GM18499 (cell line): Measurements from ENCODE around the gene ITGB1.
"Not testable (repeated sequence)": the region's sequence is repeated elsewhere in the genome, so short reads cannot be mapped to it uniquely, and the experiment has no call there.

Source experiments
- ATAC-seq: cut with Tn5 transposase; IDR thresholded peaks from one replicate; pipeline ENCODE4 v1.9.1; 2021; ENCODE audit warnings: moderate number of reproducible peaks; ENCODE audit not compliant: insufficient read depth, unreplicated experiment

ITGB1 gene

DNA sequence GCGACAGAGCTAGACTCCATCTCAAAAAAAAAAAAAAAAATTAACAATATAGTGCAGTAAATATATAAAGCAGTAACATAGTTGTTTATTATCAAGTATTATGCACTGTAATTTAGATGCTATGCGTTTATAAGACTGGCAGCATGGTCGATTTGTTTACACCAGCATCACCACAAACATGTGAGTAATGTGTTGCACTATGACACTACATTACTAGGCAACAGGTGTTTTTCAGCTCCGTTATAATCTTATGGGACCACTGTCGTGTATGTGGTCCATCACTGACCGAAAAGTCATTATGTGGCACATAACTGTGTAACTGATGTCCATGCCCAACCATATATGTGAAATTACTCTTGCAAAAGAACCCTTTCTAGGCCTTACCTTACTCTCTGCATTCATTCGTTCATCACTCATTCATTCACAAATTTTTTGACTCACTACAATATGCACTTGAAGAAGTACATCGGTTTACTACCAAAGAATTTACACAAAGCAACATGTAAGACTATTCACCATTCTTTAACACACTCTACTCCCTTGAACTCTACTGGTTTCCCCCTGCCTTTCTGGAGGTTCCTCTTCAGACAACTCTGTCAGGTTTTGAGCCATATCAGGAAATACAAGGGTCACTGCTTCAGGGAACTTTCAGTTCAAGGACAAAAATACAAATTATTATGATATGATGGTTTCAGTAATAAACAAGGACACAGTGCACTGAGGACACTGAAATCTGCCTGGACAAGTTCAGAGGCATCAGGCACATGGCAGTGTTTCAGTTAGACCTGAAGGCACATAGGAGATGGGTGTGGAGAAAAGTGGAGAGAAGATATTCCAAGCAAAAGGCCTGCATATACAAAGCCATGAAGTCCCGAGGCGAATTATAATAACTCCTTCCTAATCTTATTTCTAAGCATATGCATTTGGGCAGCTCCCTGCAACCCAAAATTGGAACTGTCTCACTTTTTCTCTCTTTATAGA lies 17.4 kb downstream of the ITGB1 start:
- ATAC-seq, result no peak

DNA sequence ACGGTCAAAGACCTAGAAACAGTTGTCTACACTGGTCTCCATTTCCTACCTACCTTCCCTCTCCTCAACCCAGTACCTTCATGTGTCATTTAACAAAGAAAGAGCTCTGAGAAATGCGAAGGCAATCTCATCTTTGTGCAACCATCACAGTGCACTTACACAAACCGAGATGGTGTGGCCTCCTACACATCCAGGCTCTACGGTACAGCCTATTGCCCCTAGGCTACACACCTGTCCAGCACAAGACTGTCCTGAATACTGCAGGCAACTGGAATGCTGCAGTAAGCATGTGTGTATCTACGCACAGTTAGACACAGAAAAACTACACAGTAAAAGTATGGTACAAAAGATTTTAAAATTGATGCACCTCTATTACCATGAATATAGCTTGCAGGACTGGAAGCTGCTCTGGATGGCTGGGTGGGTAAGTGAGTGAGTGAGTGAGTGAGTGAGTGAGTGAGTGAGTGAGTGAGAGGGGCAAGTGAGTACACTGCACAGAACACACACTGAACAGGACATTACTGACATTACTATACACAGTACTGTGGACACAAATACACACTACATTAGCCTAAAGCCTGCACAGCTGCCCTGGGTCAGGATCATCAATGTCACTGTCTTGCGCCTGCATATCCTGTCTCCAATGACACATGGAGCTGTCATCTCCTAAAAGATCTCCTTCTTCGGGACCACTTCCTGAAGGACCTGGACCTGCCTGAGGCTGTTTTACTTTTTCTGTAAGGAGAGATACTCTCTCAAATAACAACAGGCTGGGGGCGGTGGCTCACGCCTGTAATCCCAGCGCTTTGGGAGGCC lies 18.5 kb downstream of the ITGB1 start:
- no peak for ATAC-seq

- no peak for ATAC-seq
Measured at GRCh38 chr10:32938554-32939061, 19.4 kb downstream of the ITGB1 start.

GRCh38 chr10:32937911-32938424 lies 20.1 kb downstream of the ITGB1 start:
- no peak for ATAC-seq

DNA sequence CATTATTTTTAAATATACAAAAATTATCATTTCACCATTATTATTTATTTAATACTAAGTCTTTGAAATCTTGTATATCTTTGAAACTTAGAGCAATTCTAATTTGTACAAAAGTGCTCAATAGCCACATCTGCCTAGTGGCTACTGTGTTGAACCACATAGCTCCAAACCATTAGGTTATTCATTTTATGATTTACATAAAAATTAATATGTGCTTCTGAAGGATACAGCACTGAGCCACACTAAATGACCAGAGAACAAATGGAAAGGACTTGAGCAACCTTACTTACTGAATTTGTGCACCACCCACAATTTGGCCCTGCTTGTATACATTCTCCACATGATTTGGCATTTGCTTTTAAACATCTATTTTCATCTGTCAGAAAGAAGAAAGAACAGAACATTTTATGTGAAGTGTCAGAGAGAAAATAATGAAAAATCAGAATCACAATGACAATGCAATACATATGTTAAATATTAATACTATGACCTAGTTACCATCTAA lies 25.8 kb downstream of the ITGB1 start:
- no peak for ATAC-seq

DNA sequence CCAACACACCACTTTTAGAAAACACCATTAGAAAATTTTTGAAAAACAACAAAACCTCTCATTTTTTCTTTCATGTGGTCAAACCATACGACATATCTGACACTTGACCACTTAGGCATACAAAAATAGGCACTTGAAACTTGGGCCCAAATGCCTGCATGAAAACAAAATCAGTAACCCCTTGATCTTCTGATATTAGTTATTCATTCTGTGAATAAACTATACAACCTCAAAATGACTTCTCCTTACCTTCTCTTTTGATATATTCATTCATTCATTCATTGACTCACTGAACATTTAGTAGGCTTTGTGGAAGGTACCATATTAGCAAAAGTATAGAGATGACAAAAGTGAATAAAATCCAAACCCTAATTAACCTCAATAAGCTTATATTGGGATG lies 26.4 kb downstream of the ITGB1 start:
- ATAC-seq, result no peak

- no peak for ATAC-seq
Measured at GRCh38 chr10:32930036-32930435, 28.0 kb downstream of the ITGB1 start.

DNA sequence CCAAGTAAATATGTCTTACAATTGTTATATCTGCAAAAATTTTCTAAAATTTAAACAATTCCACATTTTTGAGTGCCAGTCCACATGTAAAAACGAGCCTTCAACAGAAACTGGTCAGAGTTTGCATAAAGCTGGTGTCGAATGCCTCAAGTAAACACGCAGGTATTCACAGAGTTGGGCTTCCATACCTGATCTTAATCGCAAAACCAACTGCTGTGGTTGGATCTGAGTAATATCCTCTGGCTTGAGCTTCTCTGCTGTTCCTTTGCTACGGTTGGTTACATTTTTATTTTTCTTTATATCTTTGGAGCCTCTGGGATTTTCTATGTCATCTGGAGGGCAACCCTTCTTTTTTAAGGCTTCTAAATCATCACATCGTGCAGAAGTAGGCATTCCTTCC lies 28.4 kb downstream of the ITGB1 start:
- ATAC-seq, result no peak

- ATAC-seq, result no peak
Measured at GRCh38 chr10:32927750-32928149, 30.3 kb downstream of the ITGB1 start.

GRCh38 chr10:32923849-32924248 lies 34.2 kb downstream of the ITGB1 start:
- no peak for ATAC-seq

GRCh38 chr10:32923134-32923533 lies 34.9 kb downstream of the ITGB1 start:
- no peak for ATAC-seq

DNA sequence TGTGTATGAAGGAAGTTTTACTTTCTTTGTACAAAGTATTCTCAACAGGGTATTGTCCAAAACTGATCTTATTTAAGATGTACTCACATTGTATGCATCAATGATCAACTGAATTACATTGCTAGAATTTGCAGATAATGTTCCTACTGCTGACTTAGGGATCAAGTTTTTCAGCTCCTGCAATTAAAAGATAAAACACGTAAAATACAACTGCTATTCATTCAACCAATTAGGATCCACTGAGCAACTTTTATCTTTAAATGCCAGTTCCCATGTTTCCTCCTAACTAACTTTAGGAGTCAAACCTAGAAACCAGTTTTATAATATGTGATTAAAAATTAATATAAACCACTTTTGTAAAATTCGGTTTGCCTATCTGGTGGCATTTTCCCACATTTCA lies 35.9 kb downstream of the ITGB1 start:
- no peak for ATAC-seq

DNA sequence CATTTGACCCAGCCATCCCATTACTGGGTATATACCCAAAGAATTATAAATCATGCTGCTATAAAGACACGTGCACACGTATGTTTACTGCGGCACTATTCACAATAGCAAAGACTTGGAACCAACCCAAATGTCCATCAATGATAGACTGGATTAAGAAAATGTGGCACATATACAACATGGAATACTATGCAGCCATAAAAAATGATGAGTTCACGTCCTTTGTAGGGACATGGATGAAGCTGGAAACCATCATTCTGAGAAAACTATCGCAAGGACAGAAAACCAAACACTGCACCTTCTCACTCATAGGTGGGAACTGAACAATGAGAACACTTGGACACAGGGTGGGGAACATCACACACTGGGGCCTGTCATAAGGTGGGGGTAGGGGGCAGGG lies 40.2 kb downstream of the ITGB1 start:
- not testable (repeated sequence) for ATAC-seq

- ATAC-seq, result no peak
Measured at GRCh38 chr10:32911285-32912016, 46.6 kb downstream of the ITGB1 start.

- not testable (repeated sequence) for ATAC-seq
Measured at GRCh38 chr10:32909970-32910369, 48.1 kb downstream of the ITGB1 start.

DNA sequence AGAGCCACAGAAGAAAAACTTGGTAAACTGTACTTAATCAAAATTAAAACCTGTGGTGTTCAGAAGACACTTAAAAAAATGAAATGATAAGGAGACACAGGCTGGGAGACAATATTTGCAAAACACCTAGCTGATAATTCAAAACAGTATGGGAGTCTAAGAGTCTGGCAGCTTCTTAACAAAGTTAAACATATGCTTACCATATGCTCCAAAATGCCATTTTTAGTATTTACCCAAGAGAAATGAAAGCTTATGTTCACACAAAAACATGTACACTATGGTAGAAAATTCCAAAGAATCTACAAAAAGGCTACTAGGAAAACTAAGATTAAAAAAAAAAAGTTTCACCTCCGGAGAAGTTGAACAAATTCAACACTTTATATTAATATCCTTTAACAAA lies 48.6 kb downstream of the ITGB1 start:
- no peak for ATAC-seq

- ATAC-seq, result no peak
Measured at GRCh38 chr10:32906595-32906994, 51.4 kb downstream of the ITGB1 start.

DNA sequence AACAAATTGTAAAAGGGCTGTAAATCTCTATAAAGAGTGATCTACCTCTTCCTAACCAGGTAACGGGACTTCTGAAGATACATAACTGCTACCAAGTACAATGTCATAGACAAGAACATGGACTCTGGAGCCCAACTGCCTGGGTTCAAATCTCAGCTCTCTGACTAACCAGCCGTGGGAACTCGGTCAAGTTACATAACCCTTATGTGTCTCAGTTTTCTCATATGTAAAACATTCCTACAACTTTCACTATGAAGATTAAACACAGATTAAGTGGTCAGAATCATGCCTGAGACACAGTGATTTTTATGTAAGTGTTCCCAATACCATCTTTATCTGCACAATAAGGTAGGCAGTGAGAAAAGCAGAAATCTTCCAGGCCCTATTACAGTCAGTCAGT lies 52.6 kb downstream of the ITGB1 start:
- ATAC-seq, result no peak

- no peak for ATAC-seq
Measured at GRCh38 chr10:32901815-32902214, 56.2 kb downstream of the ITGB1 start.
